Measurements from ENCODE around the gene DIS3L2.
"Not testable (repeated sequence)": the region's sequence is repeated elsewhere in the genome, so short reads cannot be mapped to it uniquely, and the experiment has no call there.

Gene DIS3L2

DNA sequence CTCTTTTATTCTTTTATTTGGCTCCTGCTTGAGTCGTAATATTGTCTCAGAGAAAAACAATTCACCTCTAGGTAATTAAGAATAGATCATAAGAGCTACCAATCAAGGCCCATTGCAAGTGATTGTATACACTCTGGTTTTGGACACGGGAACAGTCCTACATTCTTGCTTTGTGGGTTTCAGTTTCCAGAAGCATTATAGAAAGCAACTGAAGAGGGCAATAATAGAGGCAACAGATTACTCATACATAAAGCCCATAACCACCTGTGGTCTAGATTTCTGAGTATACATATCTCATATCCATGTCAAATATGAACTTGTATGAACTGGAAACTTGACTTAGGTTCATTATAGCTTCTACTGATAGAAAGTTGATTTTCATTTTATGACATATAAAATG, 65.4 kb downstream of the DIS3L2 start:
- ChIA-PET CTCF (interaction anchor here (1.2 to 1.8 kb wide), 4 partner anchors 12 to 121 kb away, joined by 3 to 5 read pairs (median 4); no protein-coding TSS in a partner anchor), POLR2A (no interaction called here)
- TF ChIP-seq CTCF (IDR thresholded peaks at IDR 0.05; ENCODE audit: control extremely low read depth, extremely low read depth, low read depth, missing control alignments) = no peak
- DNase-seq (ENCODE audit: extremely low spot score) = peak; percentile 48

GRCh38 chr2:232027530-232027929, 66.0 kb downstream of the DIS3L2 start:
- TF ChIP-seq CTCF (IDR thresholded peaks at IDR 0.05; ENCODE audit: control extremely low read depth, extremely low read depth, low read depth, missing control alignments) = no peak
- POLR2A ChIA-PET = no interaction called here
- CTCF ChIA-PET = interaction anchor here (1.0 to 1.8 kb wide), 3 partner anchors 8 to 13 kb away, joined by 3 to 5 read pairs (median 3); no protein-coding TSS in a partner anchor
- no peak for DNase-seq (ENCODE audit: extremely low spot score)

DNA sequence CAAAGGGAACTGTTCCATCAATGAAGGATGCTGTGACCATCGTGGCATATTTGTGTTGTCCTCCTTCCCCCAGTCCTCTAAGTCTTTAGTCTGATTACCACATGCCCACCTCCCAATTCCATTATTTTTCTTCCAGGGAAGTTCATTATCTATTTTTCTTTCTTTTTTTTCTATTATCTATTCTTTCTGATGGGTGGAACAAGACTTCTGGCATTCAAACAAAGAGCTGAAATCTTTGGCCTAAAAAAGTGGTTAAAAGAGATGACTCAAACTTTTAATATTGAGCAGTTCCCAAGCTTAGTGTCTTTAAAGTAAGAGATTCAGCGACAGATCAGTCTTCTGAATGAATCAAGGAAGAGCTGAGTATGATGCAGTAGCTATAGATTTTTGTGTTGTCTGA, 66.6 kb downstream of the DIS3L2 start:
- no peak for DNase-seq (ENCODE audit: extremely low spot score)
- no peak for TF ChIP-seq CTCF (IDR thresholded peaks at IDR 0.05; ENCODE audit: control extremely low read depth, extremely low read depth, low read depth, missing control alignments)
- ChIA-PET POLR2A (interaction anchor here (0.6 kb wide), 1 partner anchor 120 kb away, joined by 5 read pairs; no protein-coding TSS in a partner anchor), CTCF (interaction anchor here (0.8 to 1.4 kb wide), 4 partner anchors 8 to 15 kb away, joined by 3 read pairs; no protein-coding TSS in a partner anchor)

DNA sequence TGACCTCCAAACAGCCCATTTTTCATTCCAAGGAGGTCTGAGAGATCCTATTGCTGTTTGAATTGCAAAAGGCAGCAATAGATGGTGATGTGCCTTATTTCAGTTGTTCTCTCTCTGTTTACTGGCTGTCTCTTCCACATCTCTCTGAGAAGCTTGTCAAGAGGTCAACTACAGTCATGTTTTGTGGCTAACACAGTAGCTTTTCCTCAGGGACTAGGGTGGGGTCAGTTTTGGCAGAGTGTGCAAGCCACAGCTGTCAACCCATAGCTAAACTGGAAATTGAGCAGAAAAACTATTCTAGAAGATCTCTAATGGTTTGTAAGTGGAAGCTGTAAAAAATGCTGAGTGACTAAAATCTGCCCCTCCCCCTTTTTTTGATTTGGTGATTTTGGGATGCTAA, 67.1 kb downstream of the DIS3L2 start:
- no peak for TF ChIP-seq CTCF (IDR thresholded peaks at IDR 0.05; ENCODE audit: control extremely low read depth, extremely low read depth, low read depth, missing control alignments)
- POLR2A ChIA-PET = interaction anchor here (0.6 kb wide), 1 partner anchor 120 kb away, joined by 5 read pairs; no protein-coding TSS in a partner anchor
- DNase-seq (ENCODE audit: extremely low spot score) = no peak
- CTCF ChIA-PET = interaction anchor here (0.8 to 1.4 kb wide), 3 partner anchors 9 to 16 kb away, joined by 3 read pairs; no protein-coding TSS in a partner anchor

DNA sequence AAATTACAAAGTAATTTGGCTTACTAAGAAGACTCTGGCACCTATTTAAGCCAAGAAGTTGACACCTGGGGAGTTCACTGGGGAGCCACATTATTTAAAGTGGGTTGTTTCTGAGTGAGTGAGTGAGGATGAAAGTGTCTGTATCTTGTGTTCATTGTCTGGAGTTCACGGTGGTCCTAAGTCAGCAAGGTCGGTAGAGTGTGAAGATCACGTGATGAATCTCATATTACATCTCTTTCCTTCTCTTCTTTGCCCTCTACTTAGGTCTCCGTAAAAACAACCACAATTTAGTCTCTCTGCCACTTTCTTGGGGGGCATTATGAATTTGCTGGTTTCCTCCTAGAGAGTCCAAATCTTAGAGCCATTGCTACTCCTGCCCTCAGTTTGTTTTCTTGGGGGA, 67.8 kb downstream of the DIS3L2 start:
- ChIA-PET CTCF (no interaction called here), POLR2A (no interaction called here)
- DNase-seq (ENCODE audit: extremely low spot score) = no peak
- TF ChIP-seq CTCF (IDR thresholded peaks at IDR 0.05; ENCODE audit: control extremely low read depth, extremely low read depth, low read depth, missing control alignments) = no peak

GRCh38 chr2:232030229-232030628, 68.7 kb downstream of the DIS3L2 start:
- no peak for TF ChIP-seq CTCF (IDR thresholded peaks at IDR 0.05; ENCODE audit: control extremely low read depth, extremely low read depth, low read depth, missing control alignments)
- CTCF ChIA-PET = no interaction called here
- POLR2A ChIA-PET = no interaction called here
- DNase-seq (ENCODE audit: extremely low spot score) = no peak

DNA sequence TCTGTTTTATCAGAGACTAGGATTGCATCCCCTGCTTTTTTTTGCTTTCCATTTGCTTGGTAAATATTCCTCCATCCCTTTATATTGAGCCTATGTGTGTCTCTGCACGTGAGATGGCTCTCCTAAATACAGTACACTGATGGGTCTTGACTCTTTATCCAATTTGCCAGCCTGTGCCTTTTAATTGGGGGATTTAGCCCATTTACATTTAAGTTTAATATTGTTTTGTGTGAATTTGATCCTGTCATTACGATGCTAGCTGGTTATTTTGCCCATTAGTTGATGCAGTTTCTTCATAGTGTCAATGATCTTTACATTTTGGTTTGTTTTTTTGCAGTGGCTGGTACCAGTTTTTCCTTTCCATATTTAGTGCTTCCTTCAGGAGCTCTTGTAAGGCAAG, 73.8 kb downstream of the DIS3L2 start:
- CTCF ChIA-PET = interaction anchor here (1.2 kb wide), 1 partner anchor 9 kb away, joined by 4 read pairs; no protein-coding TSS in a partner anchor
- DNase-seq (ENCODE audit: extremely low spot score); POLR2A ChIA-PET: not testable (repeated sequence)

DNA sequence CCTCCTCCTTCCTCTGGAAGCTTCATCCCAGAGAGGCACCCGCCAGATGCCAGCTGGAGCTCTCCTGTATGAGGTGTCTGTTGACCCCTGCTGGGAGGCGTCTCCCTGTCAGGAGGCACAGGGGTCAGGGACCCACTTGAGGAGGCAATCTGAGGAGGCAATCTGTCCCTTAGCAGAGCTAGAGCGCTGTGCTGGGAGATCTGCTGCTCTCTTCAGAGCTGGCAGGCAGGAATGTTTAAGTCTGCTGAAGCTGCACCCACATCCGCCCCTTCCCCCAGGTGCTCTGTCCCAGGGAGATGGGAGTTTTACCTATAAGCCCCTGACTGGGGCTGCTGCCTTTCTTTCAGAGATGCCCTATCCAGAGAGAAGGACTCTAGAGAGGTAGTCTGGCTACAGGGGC, 75.4 kb downstream of the DIS3L2 start:
- DNase-seq (ENCODE audit: extremely low spot score); POLR2A ChIA-PET: not testable (repeated sequence)
- CTCF ChIA-PET = interaction anchor here (0.9 kb wide), 1 partner anchor 9 kb away, joined by 3 read pairs; no protein-coding TSS in a partner anchor
